ENCODE data around the gene MEGF6. TPM values are rescaled to one million over a fixed set of nuclear protein-coding genes. Genes with fewer than 3 reads are reported as not detected.

MEGF6 gene
- total RNA-seq, 1 donor from 2014 or later = 64.7 TPM

- TF ChIP-seq CTCF (IDR thresholded peaks at IDR 0.05; ENCODE audit: partially characterized antibody, unreplicated experiment) = no peak
- Mint-ChIP-seq H3K4me1 (ENCODE audit: low read depth, unreplicated experiment) (no peaks in the 10 kb centered on the region), H3K9me3 (ENCODE audit: unreplicated experiment) (peaks cover 10% of the 10 kb centered on the region), H3K36me3 (ENCODE audit: unreplicated experiment) (peaks cover 13% of the 10 kb centered on the region), H3K4me3 (ENCODE audit: unreplicated experiment) (no peak overlapping the region), H3K27me3 (ENCODE audit: unreplicated experiment) (peaks cover 4% of the 10 kb centered on the region), H3K27ac (ENCODE audit: unreplicated experiment) (no peak overlapping the region)
- no peak for DNase-seq
Measured at GRCh38 chr1:3488432-3488831, 122.9 kb downstream of the MEGF6 start.

- Mint-ChIP-seq H3K4me3 (ENCODE audit: unreplicated experiment) (no peak overlapping the region), H3K36me3 (ENCODE audit: unreplicated experiment) (peaks cover 13% of the 10 kb centered on the region), H3K9me3 (ENCODE audit: unreplicated experiment) (peaks cover 10% of the 10 kb centered on the region), H3K27ac (ENCODE audit: unreplicated experiment) (no peak overlapping the region), H3K27me3 (ENCODE audit: unreplicated experiment) (peaks cover 3% of the 10 kb centered on the region), H3K4me1 (ENCODE audit: low read depth, unreplicated experiment) (no peaks in the 10 kb centered on the region)
- DNase-seq = no peak
- TF ChIP-seq CTCF (IDR thresholded peaks at IDR 0.05; ENCODE audit: partially characterized antibody, unreplicated experiment) = no peak
Measured at GRCh38 chr1:3485016-3485415, 126.3 kb downstream of the MEGF6 start.

- Mint-ChIP-seq H3K27me3 (ENCODE audit: unreplicated experiment) (peaks cover 3% of the 10 kb centered on the region), H3K4me3 (ENCODE audit: unreplicated experiment) (no peak overlapping the region), H3K36me3 (ENCODE audit: unreplicated experiment) (peaks cover 11% of the 10 kb centered on the region), H3K27ac (ENCODE audit: unreplicated experiment) (no peak overlapping the region), H3K9me3 (ENCODE audit: unreplicated experiment) (peaks cover 7% of the 10 kb centered on the region), H3K4me1 (ENCODE audit: low read depth, unreplicated experiment) (no peaks in the 10 kb centered on the region)
- peak; percentile 69 for TF ChIP-seq CTCF (IDR thresholded peaks at IDR 0.05; ENCODE audit: partially characterized antibody, unreplicated experiment)
- peak; percentile 55 for DNase-seq
Measured at GRCh38 chr1:3483801-3484444, 127.4 kb downstream of the MEGF6 start.

GRCh38 chr1:3483380-3483779 is 127.9 kb downstream of the MEGF6 start:
- no peak for DNase-seq
- Mint-ChIP-seq H3K9me3 (ENCODE audit: unreplicated experiment) (peaks cover 4% of the 10 kb centered on the region), H3K4me3 (ENCODE audit: unreplicated experiment) (no peak overlapping the region), H3K36me3 (ENCODE audit: unreplicated experiment) (peaks cover 6% of the 10 kb centered on the region), H3K27ac (ENCODE audit: unreplicated experiment) (no peak overlapping the region), H3K4me1 (ENCODE audit: low read depth, unreplicated experiment) (no peaks in the 10 kb centered on the region), H3K27me3 (ENCODE audit: unreplicated experiment) (peaks cover 3% of the 10 kb centered on the region)
- no peak for TF ChIP-seq CTCF (IDR thresholded peaks at IDR 0.05; ENCODE audit: partially characterized antibody, unreplicated experiment)

GRCh38 chr1:3482378-3482849 is 128.9 kb downstream of the MEGF6 start:
- DNase-seq = no peak
- peaks cover 3% of the 10 kb centered on the region for H3K27me3 Mint-ChIP-seq (ENCODE audit: unreplicated experiment)

More at GRCh38 chr1:3482378-3482849, 128.9 kb downstream of the MEGF6 start:
- Mint-ChIP-seq H3K27ac (ENCODE audit: unreplicated experiment) (no peak overlapping the region), H3K4me1 (ENCODE audit: low read depth, unreplicated experiment) (no peaks in the 10 kb centered on the region), H3K4me3 (ENCODE audit: unreplicated experiment) (no peak overlapping the region), H3K36me3 (ENCODE audit: unreplicated experiment) (no peaks in the 10 kb centered on the region), H3K9me3 (ENCODE audit: unreplicated experiment) (peaks cover 1% of the 10 kb centered on the region)
- no peak for TF ChIP-seq CTCF (IDR thresholded peaks at IDR 0.05; ENCODE audit: partially characterized antibody, unreplicated experiment)
